Ovary (tissue), 3 donors: Measurements from ENCODE around the gene CENPB.

ENCODE experiments used
- CTCF ChIP-seq, 3 donors: fragments of 450-650 bp in 2 of 3; fragments of 200-600 bp in 1 of 3; IDR thresholded peaks; one replicate each; pipeline versions ENCODE4 v1.5.1 to v1.8.0; 2016 to 2022; ENCODE audit warnings: antibody characterized with exemption in 3 of 3, mild to moderate bottlenecking in 1 of 3
- POLR2A ChIP-seq: fragments of 450-650 bp; IDR thresholded peaks from one replicate; pipeline ENCODE4 v1.6.1; 2017; ENCODE audit warnings: antibody characterized with exemption, mild to moderate bottlenecking, moderate library complexity
- donor health status: DM: no; HTN: no; CAD: no.

- TF ChIP-seq CTCF (IDR thresholded peaks at IDR 0.05) (no peak), POLR2A (peak; percentile 67)
Measured at GRCh38 chr20:3767427-3768341, 18.9 kb downstream of the CENPB start, which contains the start of gene ADISSP.
